Esophagus muscularis mucosa (tissue), 4 donors: ENCODE measurements around the gene NDUFA11. TPM values are rescaled to one million over a fixed set of nuclear protein-coding genes. Genes with fewer than 3 reads are reported as not detected.
A peak's percentile ranks its signal among the peaks of the same experiment; 100 is the strongest.

ENCODE experiments used
- DNase-seq: peaks from one replicate; pipeline ENCODE4 v3.0.0-alpha.2; 2017; ENCODE audit errors: extremely low spot score
- H3K27ac ChIP-seq, 4 donors: fragments of 200-600 bp; sonication (generic); replicated peaks in 1 of 4; 1 replicate in 3 of 4; 2 replicates in 1 of 4; pipeline ENCODE4 v1.5.1; 2016 to 2019; ENCODE audit warnings: mild to moderate bottlenecking in 1 of 4
- H3K27me3 ChIP-seq, 4 donors: fragments of 200-600 bp; sonication (generic); one replicate each; pipeline versions ENCODE4 v1.5.1 to v1.6.0; 2016 to 2019
- H3K36me3 ChIP-seq, 4 donors: fragments of 200-600 bp; sonication (generic); one replicate each; pipeline ENCODE4 v1.5.1; 2016 to 2019
- H3K4me1 ChIP-seq, 4 donors: fragments of 200-600 bp; sonication (generic); one replicate each; pipeline ENCODE4 v1.5.1; 2016 to 2019
- H3K4me3 ChIP-seq, 4 donors: fragments of 200-600 bp; sonication (generic); 1 replicate in 2 of 4; 2 replicates in 2 of 4; pipeline ENCODE4 v1.5.1; 2016 to 2019; ENCODE audit warnings: mild to moderate bottlenecking in 4 of 4, moderate library complexity in 1 of 4
- H3K9me3 ChIP-seq, 4 donors: fragments of 200-600 bp; sonication (generic); 1 replicate in 3 of 4; 2 replicates in 1 of 4; pipeline ENCODE4 v1.5.1; 2016 to 2019
- EP300 ChIP-seq: sonication (generic); formaldehyde crosslinking; IDR thresholded peaks from one replicate; pipeline ENCODE4 v1.6.1; 2017; ENCODE audit warnings: antibody characterized with exemption
- POLR2A ChIP-seq: fragments of 450-650 bp; IDR thresholded peaks from one replicate; pipeline ENCODE4 v1.6.1; 2017; ENCODE audit warnings: antibody characterized with exemption, moderate library complexity, mild to moderate bottlenecking, low read depth
- POLR2AphosphoS5 ChIP-seq, 2 donors: sonication (generic); formaldehyde crosslinking; IDR thresholded peaks; one replicate each; pipeline ENCODE4 v1.6.1; 2017; ENCODE audit warnings: antibody characterized with exemption in 2 of 2
- WGBS: methylation state at CpG from one replicate; pipeline ENCODE4 v1.1.5; 2018; 5-methylcytosine and 5-hydroxymethylcytosine counted together
- intact Hi-C: fragments of 100-400 bp; cut with DNase I; formaldehyde crosslinking; loops from one replicate; pipeline ENCODE4 v1.15.1; 2023
- total RNA-seq, 4 donors: library from RNA; depleted of rRNA; stranded (reverse); fragments of >200 nt; gene quantifications; one replicate each; pipeline versions ENCODE4 v1.1.0 to v1.2.1, GENCODE V29; 2016
- TF ChIP-seq, protein P1 (sequence below), 3 experiments: fragments of 200-600 bp in 2 of 3; fragments of 450-650 bp in 1 of 3; sonication (generic) in 2 of 3; IDR thresholded peaks; one replicate each; pipeline ENCODE4 v1.5.1; 2017 to 2019; ENCODE audit warnings: antibody characterized with exemption in 3 of 3, mild to moderate bottlenecking in 2 of 3, moderate library complexity in 1 of 3

The NDUFA11 gene
- total RNA-seq, 4 donors from 2014 or later = 292 to 378 (median 314) TPM

- intact Hi-C loops = no loop called here
- WGBS = 79% methylated on average over 9 of the region's 10 CpGs
- no peak for DNase-seq
- Histone ChIP-seq H3K36me3 (peaks cover 10 to 73% (median 56%) of the 10 kb centered on the region in 4 donors), H3K4me3 (no peak overlapping the region), H3K4me1 (peaks cover 42 to 68% (median 60%) of the 10 kb centered on the region in 4 donors), H3K27me3 (no peaks in the 10 kb centered on the region), H3K9me3 (no peaks in the 10 kb centered on the region), H3K27ac (no peak overlapping the region)
- TF ChIP-seq POLR2AphosphoS5 (IDR thresholded peaks at IDR 0.05) = no peak
- TF ChIP-seq EP300 = no peak
- TF ChIP-seq POLR2A = no peak
- TF ChIP-seq, protein P1, sequence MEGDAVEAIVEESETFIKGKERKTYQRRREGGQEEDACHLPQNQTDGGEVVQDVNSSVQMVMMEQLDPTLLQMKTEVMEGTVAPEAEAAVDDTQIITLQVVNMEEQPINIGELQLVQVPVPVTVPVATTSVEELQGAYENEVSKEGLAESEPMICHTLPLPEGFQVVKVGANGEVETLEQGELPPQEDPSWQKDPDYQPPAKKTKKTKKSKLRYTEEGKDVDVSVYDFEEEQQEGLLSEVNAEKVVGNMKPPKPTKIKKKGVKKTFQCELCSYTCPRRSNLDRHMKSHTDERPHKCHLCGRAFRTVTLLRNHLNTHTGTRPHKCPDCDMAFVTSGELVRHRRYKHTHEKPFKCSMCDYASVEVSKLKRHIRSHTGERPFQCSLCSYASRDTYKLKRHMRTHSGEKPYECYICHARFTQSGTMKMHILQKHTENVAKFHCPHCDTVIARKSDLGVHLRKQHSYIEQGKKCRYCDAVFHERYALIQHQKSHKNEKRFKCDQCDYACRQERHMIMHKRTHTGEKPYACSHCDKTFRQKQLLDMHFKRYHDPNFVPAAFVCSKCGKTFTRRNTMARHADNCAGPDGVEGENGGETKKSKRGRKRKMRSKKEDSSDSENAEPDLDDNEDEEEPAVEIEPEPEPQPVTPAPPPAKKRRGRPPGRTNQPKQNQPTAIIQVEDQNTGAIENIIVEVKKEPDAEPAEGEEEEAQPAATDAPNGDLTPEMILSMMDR (IDR thresholded peaks at IDR 0.05) = no peak
These were observed 34.0 kb upstream of the NDUFA11 start for GRCh38 chr19:5937550-5937949.

DNA sequence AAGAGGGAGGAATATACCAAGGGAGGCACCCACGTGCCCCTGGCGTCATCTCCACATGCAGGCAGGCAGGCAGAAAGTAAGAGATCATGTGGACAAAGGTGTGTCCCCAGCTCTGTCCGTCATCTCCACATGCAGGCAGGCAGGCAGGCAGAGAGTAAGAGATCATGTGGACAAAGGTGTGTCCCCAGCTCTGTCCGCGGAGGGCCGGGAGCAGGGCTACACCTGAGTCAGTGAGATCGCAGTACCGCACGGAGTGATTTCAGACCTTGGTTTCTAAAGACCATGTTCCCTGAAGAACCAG is 32.7 kb upstream of the NDUFA11 start:
- peaks cover 16 to 84% (median 64%) of the 10 kb centered on the region in 4 donors for H3K36me3 ChIP-seq
- DNase-seq = no peak
- H3K9me3 ChIP-seq = no peaks in the 10 kb centered on the region
- intact Hi-C loops = no loop called here
- H3K4me1 ChIP-seq = peaks cover 34 to 61% (median 54%) of the 10 kb centered on the region in 4 donors
- H3K4me3 ChIP-seq = no peak overlapping the region
- WGBS = 92% methylated on average over 9 of the region's 9 CpGs
- peak overlapping the region in 3 of 4 donors; percentile 53 to 72 (median 63) for H3K27ac ChIP-seq
- no peaks in the 10 kb centered on the region for H3K27me3 ChIP-seq
- TF ChIP-seq POLR2A (no peak), EP300 (no peak), POLR2AphosphoS5 (IDR thresholded peaks at IDR 0.05) (no peak)
- TF ChIP-seq, protein P1 (IDR thresholded peaks at IDR 0.05) = no peak

DNA sequence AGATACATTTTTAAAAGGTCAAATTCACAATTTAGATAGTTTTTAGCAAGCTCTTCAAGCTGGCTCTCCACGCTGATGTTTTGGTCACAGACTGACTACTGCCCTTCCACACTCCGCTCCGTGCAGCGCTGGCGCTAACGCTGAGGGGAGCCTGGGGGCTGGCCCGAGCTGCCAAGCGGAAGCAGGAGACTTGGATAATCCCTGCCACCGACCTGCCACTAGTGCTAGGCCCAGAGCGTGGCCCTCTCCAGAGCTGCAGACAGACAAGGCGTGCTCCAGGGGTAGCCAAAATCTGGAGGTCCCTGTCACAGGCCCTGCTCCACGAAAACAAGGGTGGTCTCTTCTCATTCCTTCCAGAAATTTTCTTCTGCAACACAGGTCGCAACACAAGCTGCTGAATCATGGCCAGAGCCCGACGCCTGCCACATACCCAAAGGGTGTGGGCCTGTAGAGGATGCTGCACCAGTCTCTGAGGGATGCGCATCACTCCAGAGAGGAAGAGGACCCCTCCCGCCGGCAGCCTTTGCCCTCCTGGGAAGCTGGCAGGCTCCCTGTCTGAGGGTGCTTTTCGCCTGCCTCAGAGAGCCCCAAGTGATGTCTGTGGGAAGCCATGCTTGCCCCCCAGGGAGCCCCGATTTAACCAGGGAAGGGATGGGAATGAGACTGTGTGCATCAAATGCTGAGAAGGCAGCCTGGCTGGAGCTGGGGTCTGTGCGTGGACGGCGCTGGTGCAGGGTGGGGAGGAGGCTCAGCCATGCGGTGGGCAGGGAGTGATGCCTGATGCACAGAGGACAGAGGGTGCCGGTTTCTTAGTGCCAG is 32.1 kb upstream of the NDUFA11 start:
- DNase-seq = no peak
- H3K36me3 ChIP-seq = peaks cover 18 to 84% (median 64%) of the 10 kb centered on the region in 4 donors
- no peak for TF ChIP-seq POLR2AphosphoS5 (IDR thresholded peaks at IDR 0.05)
- TF ChIP-seq, protein P1 (IDR thresholded peaks at IDR 0.05) = no peak
- WGBS = 59% methylated on average over 25 of the region's 25 CpGs
- H3K27ac ChIP-seq = peak overlapping the region; percentile 53 to 72 (median 66)
- H3K4me1 ChIP-seq = peaks cover 32 to 56% (median 50%) of the 10 kb centered on the region in 4 donors
- no peak overlapping the region for H3K4me3 ChIP-seq
- H3K27me3 ChIP-seq = no peaks in the 10 kb centered on the region
- no peaks in the 10 kb centered on the region for H3K9me3 ChIP-seq
- intact Hi-C loops = no loop called here

DNA sequence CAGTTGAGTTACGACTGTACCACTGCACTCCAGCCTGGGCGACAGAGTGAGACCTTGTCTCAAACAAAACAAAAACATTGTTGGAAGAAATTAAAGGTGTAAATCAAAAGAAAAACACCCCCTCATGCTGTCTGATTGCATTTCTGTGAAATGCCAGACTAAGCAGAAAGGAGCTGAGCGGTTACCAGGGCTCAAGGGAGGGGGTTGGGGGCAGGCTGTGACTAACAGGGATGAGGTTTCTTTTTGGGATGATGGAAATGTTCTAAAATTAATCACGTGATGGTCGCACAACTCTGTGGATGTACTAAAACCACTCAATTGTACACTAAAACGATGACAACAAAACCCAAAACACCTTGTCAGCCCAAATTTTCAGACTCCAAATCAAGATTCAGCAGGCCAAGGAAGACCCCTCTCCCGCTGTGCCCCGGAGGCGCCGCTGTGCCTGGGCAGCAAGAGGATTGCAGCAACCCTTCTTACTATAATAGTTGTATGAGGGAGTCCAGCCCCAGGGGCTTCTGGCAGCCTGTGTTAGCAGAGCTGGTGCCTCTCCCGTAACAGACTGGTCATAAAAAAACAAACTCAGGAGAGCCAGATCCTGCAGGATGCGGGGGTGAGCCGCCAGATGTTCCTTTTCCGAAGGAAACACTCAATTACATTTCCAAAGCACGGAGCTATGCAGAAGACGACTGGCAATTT is 31.3 kb upstream of the NDUFA11 start:
- peak overlapping the region in 1 of 4 donors; percentile 3 for H3K4me3 ChIP-seq
- WGBS = 50% methylated on average over 12 of the region's 16 CpGs
- H3K27ac ChIP-seq = peak overlapping the region; percentile 53 to 72 (median 66)
- H3K27me3 ChIP-seq = no peaks in the 10 kb centered on the region
- no peak for DNase-seq
- TF ChIP-seq POLR2AphosphoS5 (IDR thresholded peaks at IDR 0.05) = peak in 1 of 2 donors; percentile 10
- TF ChIP-seq, protein P1 (IDR thresholded peaks at IDR 0.05) = no peak
- intact Hi-C loops = no loop called here
- H3K4me1 ChIP-seq = peaks cover 28 to 51% (median 49%) of the 10 kb centered on the region in 4 donors
- no peaks in the 10 kb centered on the region for H3K9me3 ChIP-seq
- peaks cover 13 to 84% (median 63%) of the 10 kb centered on the region in 4 donors for H3K36me3 ChIP-seq
